NCI-H1930 (cell line): ENCODE results near the gene GTF2A1L.
"Not testable (repeated sequence)": the region's sequence is repeated elsewhere in the genome, so short reads cannot be mapped to it uniquely, and the experiment has no call there.

Source experiments
- DNase-seq, 2 experiments: peaks; one replicate each; lab custom pipeline; 2025; lab: John Stamatoyannopoulos, UW

GTF2A1L gene

GRCh38 chr2:48699348-48699930 is 81.8 kb downstream of the GTF2A1L start:
- DNase-seq: no peak

DNA sequence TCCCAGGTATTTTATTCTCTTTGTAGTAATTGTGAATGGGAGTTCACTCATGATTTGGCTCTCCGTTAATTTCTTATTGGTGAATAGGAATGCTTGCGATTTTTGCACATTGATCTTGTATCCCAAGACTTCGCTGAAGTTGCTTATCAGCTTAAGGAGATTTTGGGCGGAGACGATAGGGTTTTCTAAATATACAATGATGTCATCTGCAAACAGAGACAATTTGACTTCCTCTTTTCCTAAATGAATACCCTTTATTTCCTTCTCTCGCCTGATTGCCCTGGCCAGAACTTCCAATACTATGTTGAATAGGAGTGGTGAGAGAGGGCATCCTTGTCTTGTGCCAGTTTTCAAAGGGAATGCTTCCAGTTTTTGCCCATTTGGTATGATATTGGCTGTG is 86.0 kb downstream of the GTF2A1L start:
- not testable (repeated sequence) for DNase-seq

DNA sequence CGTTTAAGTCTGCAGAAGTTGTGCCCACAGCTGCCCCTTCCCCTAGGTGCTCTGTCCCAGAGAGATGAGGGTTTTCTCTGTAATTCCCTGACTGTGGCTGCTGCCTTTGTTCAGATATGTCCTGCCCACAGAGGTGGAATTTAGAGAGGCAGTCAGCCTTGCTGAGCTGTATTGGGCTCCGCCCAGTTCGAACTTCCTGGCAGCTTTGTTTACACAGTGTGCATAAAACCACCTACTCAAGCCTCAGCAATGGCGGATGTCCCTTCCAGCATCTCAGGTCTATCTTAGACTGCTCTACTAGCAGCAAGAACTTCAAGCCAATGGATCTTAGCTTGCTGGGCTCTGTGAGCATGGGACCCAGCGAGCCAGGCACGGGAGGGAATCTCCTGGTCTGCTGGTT is 89.8 kb downstream of the GTF2A1L start:
- no peak for DNase-seq

DNA sequence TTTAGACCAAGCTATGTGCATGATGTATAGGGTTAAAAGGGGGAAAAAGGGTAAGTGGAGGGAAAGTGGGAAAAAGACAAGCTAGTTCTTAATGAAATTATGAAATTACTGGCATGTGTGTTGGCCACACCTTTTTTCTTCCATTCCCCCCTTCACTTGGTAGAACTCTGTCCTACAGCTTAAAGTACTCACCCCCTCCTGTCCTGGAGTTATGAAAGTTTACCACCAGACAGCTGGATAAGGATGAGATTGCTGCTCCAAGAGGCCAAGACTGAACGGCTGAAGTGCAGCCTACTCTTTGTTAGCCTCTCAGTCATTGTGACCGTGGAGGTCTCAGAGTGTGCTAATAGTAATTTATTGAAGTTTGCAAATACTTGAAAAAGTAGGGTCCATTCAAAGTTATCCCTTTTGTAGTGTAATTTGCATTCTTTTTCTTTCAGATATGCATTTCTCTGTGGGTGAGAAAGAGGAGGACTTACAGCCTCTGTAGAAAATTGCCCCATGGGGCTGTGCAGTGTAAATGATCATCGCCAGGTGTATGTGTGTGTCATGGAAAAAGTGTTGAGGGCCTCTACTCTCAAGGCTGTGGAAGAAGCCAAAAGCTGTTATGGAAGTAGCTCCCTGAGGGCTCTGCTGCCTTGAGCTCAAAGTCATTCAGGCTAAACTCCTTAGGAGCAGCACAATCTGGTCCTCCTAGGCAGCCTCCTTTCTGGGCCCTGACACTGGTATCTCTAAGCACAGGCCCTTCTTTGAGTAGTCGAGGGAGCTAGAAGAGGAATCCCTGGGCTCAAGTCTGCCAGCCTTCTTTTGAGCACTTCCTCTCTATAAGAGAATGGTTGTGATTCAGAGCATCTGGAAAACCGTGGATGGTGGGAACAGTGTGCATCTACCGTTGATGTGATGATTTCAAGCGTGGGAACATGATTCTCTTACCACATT is 91.7 kb downstream of the GTF2A1L start:
- no peak for DNase-seq

- no peak for DNase-seq
Observed at GRCh38 chr2:48711343-48711742, 93.7 kb downstream of the GTF2A1L start.

- DNase-seq: no peak
Observed at GRCh38 chr2:48712151-48712550, 94.5 kb downstream of the GTF2A1L start.

DNA sequence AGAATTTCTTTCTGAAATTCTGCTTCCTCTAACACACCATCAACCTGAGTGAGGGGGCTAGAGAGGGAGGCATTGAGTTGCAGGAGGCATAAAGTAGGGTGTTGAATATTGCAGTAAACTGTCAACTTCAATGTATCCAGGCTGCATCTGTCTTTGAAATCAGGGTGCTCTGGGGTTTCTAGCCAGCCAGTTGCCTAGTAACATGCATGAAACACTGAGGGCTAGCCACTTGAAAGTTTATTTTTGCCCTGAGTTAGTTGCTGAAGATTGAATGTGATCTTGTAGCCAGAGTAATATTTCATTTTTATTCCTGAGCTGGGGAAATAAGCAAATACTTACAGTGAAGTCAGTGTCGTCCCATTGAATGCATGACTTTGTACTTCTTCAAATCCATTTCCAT is 96.0 kb downstream of the GTF2A1L start:
- no peak for DNase-seq

DNA sequence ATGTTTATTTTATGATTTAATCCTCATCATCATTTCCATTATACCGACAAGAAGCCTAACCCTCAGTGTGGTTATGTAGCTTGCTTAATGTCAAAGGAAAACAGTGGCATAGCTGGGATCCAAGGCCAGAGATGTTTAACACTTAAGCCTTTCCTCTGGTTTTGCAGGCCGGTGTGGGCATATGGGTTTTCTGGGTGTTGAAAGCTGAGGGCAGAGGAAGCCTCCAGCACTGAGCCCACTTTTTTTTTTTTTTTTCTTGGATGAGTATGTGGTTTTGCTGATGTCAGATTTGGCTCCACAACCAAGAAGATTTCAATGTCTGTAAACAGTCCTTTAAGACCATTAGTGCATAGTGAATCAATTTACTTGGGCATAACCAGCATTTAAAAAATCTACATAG is 96.6 kb downstream of the GTF2A1L start:
- no peak for DNase-seq

DNA sequence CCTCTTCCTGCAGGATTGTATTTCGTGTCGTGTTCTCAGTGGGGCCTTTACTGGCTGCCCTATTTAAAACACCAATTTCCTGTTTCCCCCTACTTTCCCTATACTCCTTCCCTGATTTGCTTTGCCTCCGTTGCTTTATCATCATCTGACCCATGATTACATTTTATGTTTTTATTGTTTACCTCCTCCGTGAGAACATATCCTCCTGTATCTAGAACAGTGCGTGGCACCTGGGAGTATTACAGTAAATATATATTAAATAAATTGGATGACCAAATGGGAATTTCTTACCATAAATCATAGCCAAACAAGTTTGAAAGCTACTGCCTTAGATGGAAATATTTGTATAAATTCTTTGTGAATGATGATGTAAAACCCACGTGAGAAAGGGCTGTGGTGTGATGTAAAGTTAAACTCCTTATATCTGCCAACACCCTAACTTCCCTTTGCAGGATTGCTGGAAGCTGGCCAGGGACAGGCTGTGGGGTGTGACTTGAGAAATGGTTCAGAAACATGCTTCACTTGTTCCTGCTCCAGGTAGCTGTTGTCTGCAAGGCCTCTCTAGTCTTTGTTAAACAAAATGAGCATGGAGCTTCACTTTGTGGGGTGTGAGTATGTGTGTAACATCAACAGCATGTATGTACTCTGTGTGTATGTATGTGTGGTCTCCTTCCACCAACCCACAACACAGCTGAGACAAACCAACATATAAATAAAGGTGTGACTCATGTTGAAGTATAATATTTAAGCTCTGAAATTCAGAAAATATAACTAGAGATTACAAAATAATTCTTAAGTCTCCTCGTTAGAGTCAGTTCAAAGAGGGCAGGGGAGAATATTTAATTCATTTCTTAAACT is 97.6 kb downstream of the GTF2A1L start:
- no peak for DNase-seq

DNA sequence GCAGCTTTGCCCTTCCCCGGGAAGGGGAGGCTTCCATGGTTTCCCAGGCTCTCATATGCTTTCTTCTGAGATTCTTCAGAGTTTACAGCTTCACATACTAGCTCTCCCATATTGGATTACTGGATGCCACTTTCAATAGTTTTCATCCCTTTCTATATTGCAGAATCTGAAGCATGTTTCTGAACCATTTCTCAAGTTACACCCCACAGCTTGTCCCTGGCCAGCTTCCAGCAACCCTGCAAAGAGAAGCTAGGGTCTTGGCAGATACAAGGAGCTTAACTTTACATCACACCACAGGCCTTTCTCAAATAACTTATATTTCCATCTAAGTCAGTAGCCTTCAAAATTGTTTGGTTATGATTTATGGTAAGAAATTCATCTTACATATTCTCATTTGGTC is 98.3 kb downstream of the GTF2A1L start:
- no peak for DNase-seq

DNA sequence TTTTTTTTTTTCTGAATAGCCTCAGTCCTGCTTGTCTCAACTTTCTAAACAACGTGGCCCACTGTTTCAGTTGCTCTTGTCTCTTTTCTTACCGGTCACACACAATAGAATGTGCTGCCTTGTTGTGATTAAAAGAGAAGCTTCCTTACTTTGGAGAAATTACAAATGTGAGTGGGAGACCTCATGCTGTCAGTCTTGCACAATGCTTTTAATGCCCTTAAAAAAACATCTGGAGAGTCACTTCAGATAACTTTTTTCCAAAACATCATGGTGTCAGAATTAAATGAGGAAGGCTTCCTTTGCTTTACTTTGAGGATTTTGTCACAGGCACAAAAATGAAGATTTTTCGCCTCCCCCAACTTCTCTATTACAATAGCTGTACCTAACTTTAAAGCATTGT is 100.2 kb downstream of the GTF2A1L start:
- DNase-seq: no peak

DNA sequence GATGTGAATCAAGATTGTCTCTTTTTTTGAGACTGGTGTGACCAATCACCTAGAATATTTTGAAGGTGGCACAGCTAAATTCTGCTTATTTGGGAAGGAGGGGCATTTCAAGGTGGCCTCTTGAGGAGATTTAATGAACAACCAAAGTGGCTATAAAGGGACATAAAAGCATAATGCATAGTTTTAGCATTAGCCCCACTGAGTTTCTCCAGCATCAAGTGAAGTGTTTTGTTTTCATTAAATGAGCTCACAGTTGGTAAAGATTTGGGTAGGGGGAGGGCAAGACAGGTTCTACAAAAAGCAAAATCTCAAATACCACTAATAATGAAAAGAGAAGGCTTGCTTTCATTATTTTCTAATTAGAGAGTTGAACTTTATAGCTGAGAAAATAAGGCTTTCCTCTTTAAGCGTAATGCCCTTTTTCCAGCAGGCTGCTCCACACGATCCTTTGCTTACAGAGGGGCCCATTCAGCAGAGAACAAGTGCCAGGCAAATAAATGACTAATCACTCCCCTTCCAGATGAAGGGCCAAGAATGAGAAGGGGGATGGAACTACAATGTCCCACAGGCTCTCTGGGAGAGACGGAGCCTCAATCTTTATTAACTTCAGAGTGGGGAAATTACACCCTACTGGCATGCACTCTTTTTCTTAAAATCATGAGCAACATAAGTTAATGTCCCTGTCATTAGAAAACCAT is 102.0 kb downstream of the GTF2A1L start:
- DNase-seq: no peak

GRCh38 chr2:48721158-48721557 is 103.5 kb downstream of the GTF2A1L start:
- DNase-seq: no peak

DNA sequence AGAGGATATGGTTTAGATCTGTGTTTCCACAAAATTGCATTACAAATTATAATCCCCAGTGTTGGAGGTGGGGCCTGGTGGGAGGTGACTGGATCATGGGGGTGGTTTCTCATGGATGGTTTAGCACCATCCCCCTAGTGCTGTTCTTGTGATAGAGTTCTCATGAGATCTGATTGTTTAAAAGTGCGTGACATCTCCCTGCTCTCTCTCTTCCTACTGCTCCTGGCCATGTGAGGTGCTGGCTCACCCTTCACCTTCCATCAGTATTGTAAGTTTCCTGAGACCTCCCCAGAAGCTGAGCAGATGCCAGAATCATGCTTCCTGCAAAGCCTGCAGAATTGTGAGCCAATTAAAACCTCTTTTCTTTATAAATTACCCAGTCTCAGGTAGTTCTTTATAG is 104.7 kb downstream of the GTF2A1L start:
- DNase-seq: no peak

GRCh38 chr2:48723129-48723528 is 105.5 kb downstream of the GTF2A1L start:
- DNase-seq: no peak

DNA sequence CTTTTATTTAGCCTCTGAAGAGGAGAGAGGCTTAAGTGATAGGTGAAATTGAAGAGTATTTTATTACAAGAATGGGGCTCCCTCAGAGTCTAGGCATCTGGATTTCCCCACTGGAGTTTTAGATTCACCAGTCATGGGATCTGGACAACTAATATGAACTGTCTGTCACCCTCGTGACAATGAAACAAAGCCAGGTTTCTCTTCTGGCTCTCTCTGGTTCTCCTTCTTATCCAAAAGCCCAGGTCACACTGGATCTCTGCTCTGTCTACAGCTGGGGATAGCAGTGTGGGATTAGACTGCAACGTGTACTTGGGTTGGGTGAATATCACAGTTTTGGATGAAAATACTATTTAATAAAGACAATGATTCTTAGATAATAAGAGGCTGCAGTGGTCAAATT is 106.6 kb downstream of the GTF2A1L start:
- no peak for DNase-seq

- no peak for DNase-seq
Observed at GRCh38 chr2:48725696-48726494, 108.2 kb downstream of the GTF2A1L start.

GRCh38 chr2:48727560-48727959 is 109.9 kb downstream of the GTF2A1L start:
- DNase-seq: no peak

GRCh38 chr2:48728295-48728694 is 110.6 kb downstream of the GTF2A1L start:
- DNase-seq: no peak

DNA sequence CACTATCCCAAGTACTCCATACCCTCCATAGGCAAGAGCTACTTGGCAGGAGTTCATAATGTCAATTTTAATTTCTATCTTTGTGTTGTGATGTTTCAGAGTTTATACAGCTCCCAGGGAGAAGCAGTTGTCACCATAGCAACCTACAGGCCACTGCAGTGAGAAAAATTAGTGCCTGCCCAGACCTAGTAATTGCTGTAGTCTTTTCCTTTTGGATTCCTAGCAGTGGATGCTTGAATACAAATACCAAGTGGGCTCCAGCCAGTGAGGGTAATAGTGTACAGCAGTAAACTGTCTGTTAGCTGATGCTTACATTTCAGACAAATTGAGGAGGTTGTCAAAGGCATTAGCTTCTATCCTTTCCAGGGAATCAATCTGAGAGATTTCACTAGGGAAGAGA is 111.2 kb downstream of the GTF2A1L start:
- DNase-seq: no peak
